ENCODE results near the gene ZSWIM7.

The ZSWIM7 gene

GRCh38 chr17:15977894-15978293 is 21.6 kb downstream of the ZSWIM7 start:
- H3K4me3 ChIP-seq (ENCODE audit: low read depth, low read length), result no peak overlapping the region
- no peak for TF ChIP-seq CTCF (IDR thresholded peaks at IDR 0.05; ENCODE audit: insufficient read depth, low read depth, low read length, missing control alignments)
- DNase-seq (ENCODE audit: low read depth), result no peak

- H3K4me3 ChIP-seq (ENCODE audit: low read depth, low read length), result no peak overlapping the region
- TF ChIP-seq CTCF (IDR thresholded peaks at IDR 0.05; ENCODE audit: insufficient read depth, low read depth, low read length, missing control alignments), result no peak
- DNase-seq (ENCODE audit: low read depth), result no peak
Measured at GRCh38 chr17:15973834-15974233, 25.7 kb downstream of the ZSWIM7 start.

GRCh38 chr17:15973016-15973415 is 26.5 kb downstream of the ZSWIM7 start:
- no peak overlapping the region for H3K4me3 ChIP-seq (ENCODE audit: low read depth, low read length)
- DNase-seq (ENCODE audit: low read depth), result no peak
- TF ChIP-seq CTCF (IDR thresholded peaks at IDR 0.05; ENCODE audit: insufficient read depth, low read depth, low read length, missing control alignments), result no peak

GRCh38 chr17:15972497-15972951 is 27.0 kb downstream of the ZSWIM7 start:
- H3K4me3 ChIP-seq (ENCODE audit: low read depth, low read length), result no peak overlapping the region
- no peak for DNase-seq (ENCODE audit: low read depth)
- TF ChIP-seq CTCF (IDR thresholded peaks at IDR 0.05; ENCODE audit: insufficient read depth, low read depth, low read length, missing control alignments), result no peak

- no peak for TF ChIP-seq CTCF (IDR thresholded peaks at IDR 0.05; ENCODE audit: insufficient read depth, low read depth, low read length, missing control alignments)
- no peak for DNase-seq (ENCODE audit: low read depth)
- no peak overlapping the region for H3K4me3 ChIP-seq (ENCODE audit: low read depth, low read length)
Measured at GRCh38 chr17:15971882-15972281, 27.6 kb downstream of the ZSWIM7 start.

GRCh38 chr17:15971098-15971678 is 28.3 kb downstream of the ZSWIM7 start:
- no peak for DNase-seq (ENCODE audit: low read depth)
- TF ChIP-seq CTCF (IDR thresholded peaks at IDR 0.05; ENCODE audit: insufficient read depth, low read depth, low read length, missing control alignments), result no peak
- H3K4me3 ChIP-seq (ENCODE audit: low read depth, low read length), result no peak overlapping the region

GRCh38 chr17:15970500-15970899 is 29.0 kb downstream of the ZSWIM7 start:
- H3K4me3 ChIP-seq (ENCODE audit: low read depth, low read length), result no peak overlapping the region
- no peak for TF ChIP-seq CTCF (IDR thresholded peaks at IDR 0.05; ENCODE audit: insufficient read depth, low read depth, low read length, missing control alignments)
- no peak for DNase-seq (ENCODE audit: low read depth)

Measured in GM12865 (cell line).